H9 (cell line): ENCODE data around the gene ZNF609. TPM values are rescaled to one million over a fixed set of nuclear protein-coding genes. Genes with fewer than 3 reads are reported as not detected.

ENCODE experiments used
- DNase-seq: peaks from one replicate; pipeline ENCODE4 v3.0.0-alpha.2; 2017
- H2AFZ ChIP-seq: one replicate; pipeline ENCODE4 v1.6.1; 2013; ENCODE audit warnings: mild to moderate bottlenecking, low read length, control low read depth, moderate library complexity
- H2AK5ac ChIP-seq: 2 replicates; pipeline ENCODE4 v1.6.1; 2013; ENCODE audit warnings: low read length, control low read depth, mixed read lengths; ENCODE audit not compliant: insufficient read length
- H2BK120ac ChIP-seq: one replicate; pipeline ENCODE4 v1.6.1; 2013; ENCODE audit warnings: low read depth, mild to moderate bottlenecking, low read length, control low read depth, inconsistent platforms; ENCODE audit not compliant: poor library complexity, severe bottlenecking
- H2BK12ac ChIP-seq: 2 replicates; pipeline ENCODE4 v1.6.1; 2013; ENCODE audit warnings: low read length, control low read depth, mixed read lengths, low read depth; ENCODE audit not compliant: insufficient read length
- H2BK15ac ChIP-seq: 2 replicates; pipeline ENCODE4 v1.6.1; 2013; ENCODE audit warnings: low read depth, low read length, control low read depth
- H2BK20ac ChIP-seq: one replicate; pipeline ENCODE4 v1.6.1; 2013; ENCODE audit warnings: low read depth, mild to moderate bottlenecking, low read length, control low read depth, inconsistent platforms; ENCODE audit not compliant: poor library complexity, severe bottlenecking
- H2BK5ac ChIP-seq: 2 replicates; pipeline ENCODE4 v1.6.1; 2013; ENCODE audit warnings: low read length, control low read depth, mixed read lengths; ENCODE audit not compliant: insufficient read length
- H3K14ac ChIP-seq: 2 replicates; pipeline ENCODE4 v1.6.1; 2013; ENCODE audit warnings: low read length, control low read depth; ENCODE audit not compliant: insufficient read depth
- H3K18ac ChIP-seq: 2 replicates; pipeline ENCODE4 v1.6.1; 2013; ENCODE audit warnings: low read depth, mild to moderate bottlenecking, mixed read lengths, low read length, control low read depth; ENCODE audit not compliant: insufficient read length
- H3K23ac ChIP-seq: 2 replicates; pipeline ENCODE4 v1.6.1; 2013; ENCODE audit warnings: low read length, control low read depth, mixed read lengths, low read depth; ENCODE audit not compliant: insufficient read length
- H3K23me2 ChIP-seq: 2 replicates; pipeline ENCODE4 v1.6.1; 2013; ENCODE audit warnings: low read depth, mild to moderate bottlenecking, mixed read lengths, low read length, control low read depth; ENCODE audit not compliant: insufficient read length, poor library complexity, severe bottlenecking
- H3K27ac ChIP-seq: 2 replicates; pipeline ENCODE4 v1.5.1; 2013; ENCODE audit warnings: low read length, control low read depth, mixed read lengths, low read depth; ENCODE audit not compliant: insufficient read length
- H3K27me3 ChIP-seq: 2 replicates; pipeline ENCODE4 v1.6.1; 2013; ENCODE audit warnings: low read length, control low read depth, inconsistent platforms; ENCODE audit not compliant: insufficient read depth
- H3K4ac ChIP-seq: 2 replicates; pipeline ENCODE4 v1.6.1; 2013; ENCODE audit warnings: low read depth, mild to moderate bottlenecking, control low read depth, inconsistent platforms, low read length, moderate library complexity
- H3K4me1 ChIP-seq: 2 replicates; pipeline ENCODE4 v1.6.1; 2013; ENCODE audit warnings: low read length, control low read depth, inconsistent platforms; ENCODE audit not compliant: insufficient read depth
- H3K4me2 ChIP-seq: 2 replicates; pipeline ENCODE4 v1.6.1; 2013; ENCODE audit warnings: low read length, control low read depth, mixed read lengths; ENCODE audit not compliant: insufficient read length, insufficient read depth
- H3K56ac ChIP-seq: 2 replicates; pipeline ENCODE4 v1.6.1; 2013; ENCODE audit warnings: low read depth, mild to moderate bottlenecking, mixed read lengths, low read length, control low read depth; ENCODE audit not compliant: insufficient read length
- H3K79me1 ChIP-seq: 2 replicates; pipeline ENCODE4 v1.6.1; 2013; ENCODE audit warnings: low read depth, mild to moderate bottlenecking, moderate library complexity, low read length, control low read depth, inconsistent platforms; ENCODE audit not compliant: insufficient read depth, poor library complexity, severe bottlenecking
- H3K79me2 ChIP-seq: 2 replicates; pipeline ENCODE4 v1.6.1; 2013; ENCODE audit warnings: low read length, control low read depth, inconsistent platforms; ENCODE audit not compliant: insufficient read depth
- H3K9ac ChIP-seq: 2 replicates; pipeline ENCODE4 v1.6.1; 2013; ENCODE audit warnings: low read length, control low read depth, mixed read lengths; ENCODE audit not compliant: insufficient read length; ENCODE audit errors: extremely low read depth
- H3K9me3 ChIP-seq: one replicate; pipeline ENCODE4 v1.6.1; 2013; ENCODE audit warnings: low read depth, low read length, inconsistent platforms; ENCODE audit not compliant: control insufficient read depth
- H3T11ph ChIP-seq: one replicate; pipeline ENCODE4 v1.6.1; 2013; ENCODE audit warnings: mild to moderate bottlenecking, low read length, control low read depth, inconsistent platforms
- H4K20me1 ChIP-seq: one replicate; pipeline ENCODE4 v1.6.1; 2013; ENCODE audit not compliant: control insufficient read depth, insufficient read length, insufficient read depth
- H4K5ac ChIP-seq: 2 replicates; pipeline ENCODE4 v1.6.1; 2013; ENCODE audit warnings: low read depth, mild to moderate bottlenecking, mixed read lengths, low read length, control low read depth; ENCODE audit not compliant: insufficient read length
- H4K8ac ChIP-seq: replicated peaks from 2 replicates; pipeline ENCODE4 v1.6.1; 2013; ENCODE audit warnings: low read length, control low read depth, mixed read lengths, low read depth; ENCODE audit not compliant: insufficient read length
- H4K91ac ChIP-seq: 2 replicates; pipeline ENCODE4 v1.6.1; 2013; ENCODE audit warnings: low read depth, mild to moderate bottlenecking, moderate library complexity, mixed read lengths, low read length, control low read depth; ENCODE audit not compliant: insufficient read length
- H3K27ac Mint-ChIP-seq, 3 experiments: 2 replicates in 2 of 3; 3 replicates in 1 of 3; pipeline ENCODE4 v1.8.0; 2020 to 2021; ENCODE audit warnings: mixed read lengths in 3 of 3, mild to moderate bottlenecking in 1 of 3, moderate library complexity in 1 of 3
- H3K27me3 Mint-ChIP-seq: 2 replicates; pipeline ENCODE4 v1.8.0; 2021; ENCODE audit warnings: low read depth, mild to moderate bottlenecking, moderate library complexity, mixed read lengths
- H3K36me3 Mint-ChIP-seq, 3 experiments: 2 replicates in 2 of 3; 3 replicates in 1 of 3; pipeline ENCODE4 v1.8.0; 2020 to 2021; ENCODE audit warnings: low read depth in 3 of 3, mixed read lengths in 3 of 3; ENCODE audit not compliant: insufficient read depth in 1 of 3
- H3K4me1 Mint-ChIP-seq, 2 experiments: 2 replicates each; pipeline ENCODE4 v1.8.0; 2020; ENCODE audit warnings: mixed read lengths in 2 of 2
- H3K4me3 Mint-ChIP-seq, 2 experiments: 2 replicates in 1 of 2; 3 replicates in 1 of 2; pipeline ENCODE4 v1.8.0; 2020 to 2021; ENCODE audit warnings: mild to moderate bottlenecking in 2 of 2, mixed read lengths in 2 of 2, moderate library complexity in 1 of 2
- H3K9me3 Mint-ChIP-seq, 2 experiments: 2 replicates in 1 of 2; 3 replicates in 1 of 2; pipeline ENCODE4 v1.8.0; 2020; ENCODE audit warnings: mild to moderate bottlenecking in 2 of 2, mixed read lengths in 2 of 2, moderate library complexity in 1 of 2
- WGBS: extraction: QIAGEN DNeasy Blood & Tissue Kit; methylation state at CpG from one replicate; pipeline ENCODE4 v1.1.7; 2013; ENCODE audit warnings: missing lambda C conversion rate, low lambda C conversion rate, mixed read lengths; ENCODE audit not compliant: insufficient read length; ENCODE audit errors: extremely low coverage; 5-methylcytosine and 5-hydroxymethylcytosine counted together
- total RNA-seq: library from RNA; stranded (reverse); gene quantifications from 2 replicates; pipeline ENCODE4 v1.2.1, GENCODE V29; 2021
- TF ChIP-seq, protein P1 (sequence below): fragments of 200-600 bp; sonication (generic); conservative IDR thresholded peaks from 3 replicates; pipeline ENCODE4 v1.8.0; 2021; ENCODE audit warnings: antibody characterized with exemption, mild to moderate bottlenecking

Gene ZNF609
- total RNA-seq, 1 experiment from 2014 or later, result 45.3 TPM

DNA sequence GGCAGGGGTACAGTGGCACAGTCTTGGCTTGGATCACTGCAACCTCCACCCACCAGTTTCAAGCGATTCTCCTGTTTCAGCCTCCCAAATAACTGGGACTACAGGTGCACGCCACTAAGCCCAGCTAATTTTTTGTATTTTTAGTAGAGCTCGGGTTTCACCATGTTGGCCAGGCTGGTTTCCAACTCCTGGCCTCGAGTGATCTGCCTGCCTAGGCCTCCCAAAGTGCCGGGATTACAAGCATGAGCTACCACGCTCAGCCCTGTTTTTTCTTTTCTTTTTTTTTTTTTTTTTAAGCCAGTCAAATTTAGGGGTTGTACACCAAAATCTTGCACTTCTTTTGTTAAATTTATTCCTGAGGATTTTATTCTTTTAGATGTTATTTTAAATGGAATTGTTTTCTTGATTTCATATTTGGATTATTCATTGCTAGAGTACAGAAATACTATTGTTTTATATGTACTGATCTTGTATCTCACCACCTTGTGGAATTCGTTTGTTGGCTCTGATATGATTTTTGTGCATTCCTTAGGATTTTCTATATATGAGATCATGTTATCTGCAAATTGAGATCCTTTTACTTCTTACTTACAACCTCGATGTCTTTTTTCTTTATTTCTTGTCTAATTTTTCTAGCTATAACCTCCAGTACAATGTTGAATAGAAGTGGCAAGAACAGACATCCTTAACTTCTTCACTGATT, 65.6 kb downstream of the ZNF609 start:
- Histone ChIP-seq H3K9me3 (no peaks in the 10 kb centered on the region), H3K18ac (no peak overlapping the region), H2AK5ac (no peak overlapping the region), H3K23ac (no peak overlapping the region), H3K9ac (no peak overlapping the region), H2BK20ac (no peak overlapping the region), H4K20me1 (no peaks in the 10 kb centered on the region), H3K27ac (no peak overlapping the region), H3K4ac (no peak overlapping the region), H3K27me3 (no peaks in the 10 kb centered on the region), H3K4me2 (no peak overlapping the region), H3K79me1 (peaks cover 25% of the 10 kb centered on the region), H2BK15ac (no peak overlapping the region), H4K91ac (no peak overlapping the region), H3T11ph (no peak overlapping the region), H3K14ac (no peak overlapping the region), H2BK120ac (no peak overlapping the region), H3K23me2 (no peaks in the 10 kb centered on the region), H2BK5ac (no peak overlapping the region), H3K79me2 (peaks cover 22% of the 10 kb centered on the region; the same call in 1 of the 2 replicates), H3K4me1 (no peaks in the 10 kb centered on the region; the same call in 1 of the 2 replicates), H2BK12ac (no peak overlapping the region), H2AFZ (no peak overlapping the region), H3K56ac (no peak overlapping the region), H4K5ac (no peak overlapping the region), H4K8ac (no peak overlapping the region)
- DNase-seq, result no peak
- no CpG with 5 or more reads among the region's 8 CpGs for WGBS
- Mint-ChIP-seq H3K27ac (no peak overlapping the region), H3K4me1 (peaks cover 33 to 39% of the 10 kb centered on the region in 2 experiments), H3K36me3 (peaks cover 0 to 9% (median 8%) of the 10 kb centered on the region in 3 experiments; a peak in 5 of 7 replicates), H3K4me3 (no peak overlapping the region), H3K9me3 (no peaks in the 10 kb centered on the region), H3K27me3 (no peaks in the 10 kb centered on the region)
- TF ChIP-seq, protein P1, sequence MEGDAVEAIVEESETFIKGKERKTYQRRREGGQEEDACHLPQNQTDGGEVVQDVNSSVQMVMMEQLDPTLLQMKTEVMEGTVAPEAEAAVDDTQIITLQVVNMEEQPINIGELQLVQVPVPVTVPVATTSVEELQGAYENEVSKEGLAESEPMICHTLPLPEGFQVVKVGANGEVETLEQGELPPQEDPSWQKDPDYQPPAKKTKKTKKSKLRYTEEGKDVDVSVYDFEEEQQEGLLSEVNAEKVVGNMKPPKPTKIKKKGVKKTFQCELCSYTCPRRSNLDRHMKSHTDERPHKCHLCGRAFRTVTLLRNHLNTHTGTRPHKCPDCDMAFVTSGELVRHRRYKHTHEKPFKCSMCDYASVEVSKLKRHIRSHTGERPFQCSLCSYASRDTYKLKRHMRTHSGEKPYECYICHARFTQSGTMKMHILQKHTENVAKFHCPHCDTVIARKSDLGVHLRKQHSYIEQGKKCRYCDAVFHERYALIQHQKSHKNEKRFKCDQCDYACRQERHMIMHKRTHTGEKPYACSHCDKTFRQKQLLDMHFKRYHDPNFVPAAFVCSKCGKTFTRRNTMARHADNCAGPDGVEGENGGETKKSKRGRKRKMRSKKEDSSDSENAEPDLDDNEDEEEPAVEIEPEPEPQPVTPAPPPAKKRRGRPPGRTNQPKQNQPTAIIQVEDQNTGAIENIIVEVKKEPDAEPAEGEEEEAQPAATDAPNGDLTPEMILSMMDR, result no peak
